Stimulated activated CD4-positive, alpha-beta T cell treated with anti-CD3 and anti-CD28 coated beads, Interleukin-15, amount 100 ng/mL, for 1 hour (primary cell): ENCODE measurements around the gene DDN.

Source experiments
- DNase-seq, 2 donors: peaks; one replicate each; pipeline ENCODE4 v3.0.0-alpha.2; 2020; ENCODE audit warnings: low read depth in 1 of 2, low spot score in 1 of 2

DDN gene

GRCh38 chr12:48968467-48968866, 30.7 kb downstream of the DDN start:
- no peak for DNase-seq

DNA sequence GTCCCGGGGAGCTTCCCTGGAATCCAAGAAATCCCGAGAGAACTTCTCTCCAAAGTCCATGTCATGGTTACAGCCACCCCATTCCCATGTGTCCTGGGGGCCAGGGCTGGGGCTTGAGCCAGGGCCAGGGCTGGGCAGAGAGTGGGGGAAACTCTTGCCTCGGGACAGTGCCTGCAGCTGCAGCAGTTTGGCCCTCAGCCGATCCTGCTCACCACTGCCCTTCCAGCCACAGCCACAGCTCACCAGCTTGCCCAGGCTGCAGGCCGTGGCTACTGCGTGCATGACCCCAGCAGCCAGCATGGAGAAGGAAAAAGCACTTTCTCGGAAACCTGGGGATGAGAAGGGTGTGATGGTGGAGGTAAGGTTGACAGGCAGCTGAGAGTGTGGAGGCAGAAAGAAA, 31.2 kb downstream of the DDN start:
- DNase-seq: no peak

GRCh38 chr12:48966177-48966895, 32.8 kb downstream of the DDN start:
- DNase-seq: no peak

DNA sequence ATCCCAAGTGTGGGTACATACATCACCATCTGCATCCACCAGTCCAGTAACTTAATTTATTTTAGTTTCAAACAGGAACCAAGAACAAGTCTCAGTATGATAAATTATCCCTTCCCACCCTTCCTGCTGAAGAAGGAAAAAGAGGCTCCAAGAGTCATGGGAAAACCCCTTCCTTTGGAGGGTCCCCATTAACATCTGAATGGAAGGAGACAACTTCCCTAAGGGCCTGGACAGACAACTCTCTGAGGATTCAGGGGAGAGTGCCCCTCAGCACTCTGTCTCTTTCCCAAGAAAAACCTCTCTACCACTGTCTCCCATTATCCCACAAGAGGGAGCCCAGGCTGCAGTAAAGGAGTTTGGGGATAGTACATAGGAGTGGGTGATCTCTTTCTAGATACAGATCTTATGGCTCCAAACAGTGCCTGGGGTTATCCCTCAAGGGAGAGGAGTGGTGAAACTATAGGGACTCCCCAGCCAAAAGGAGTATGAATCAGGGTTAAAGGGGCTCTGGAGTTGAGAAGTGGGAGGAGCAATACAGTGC, 33.8 kb downstream of the DDN start:
- DNase-seq: no peak

DNA sequence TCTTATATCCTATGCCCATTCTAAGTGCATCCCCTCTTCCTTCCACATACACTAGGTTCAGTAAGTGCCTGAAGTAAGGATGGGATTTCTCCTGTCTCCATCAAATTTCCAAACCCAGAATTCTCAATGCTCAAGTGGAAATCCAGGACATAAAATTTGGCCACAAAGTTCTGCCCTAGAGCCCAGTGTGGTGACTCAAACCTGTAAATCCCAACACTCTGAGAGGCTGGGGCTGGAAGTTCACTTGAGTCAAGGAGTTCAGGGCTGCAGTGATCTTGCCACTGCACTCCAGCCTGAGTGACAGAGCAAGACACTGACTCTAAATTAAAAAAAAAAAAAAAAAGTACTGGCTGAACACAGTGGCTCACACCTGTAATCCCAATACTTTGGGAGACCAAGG, 37.4 kb downstream of the DDN start:
- no peak for DNase-seq

- no peak for DNase-seq
Observed at GRCh38 chr12:48961331-48961730, 37.8 kb downstream of the DDN start.

GRCh38 chr12:48960834-48961233, 38.3 kb downstream of the DDN start:
- no peak for DNase-seq

DNA sequence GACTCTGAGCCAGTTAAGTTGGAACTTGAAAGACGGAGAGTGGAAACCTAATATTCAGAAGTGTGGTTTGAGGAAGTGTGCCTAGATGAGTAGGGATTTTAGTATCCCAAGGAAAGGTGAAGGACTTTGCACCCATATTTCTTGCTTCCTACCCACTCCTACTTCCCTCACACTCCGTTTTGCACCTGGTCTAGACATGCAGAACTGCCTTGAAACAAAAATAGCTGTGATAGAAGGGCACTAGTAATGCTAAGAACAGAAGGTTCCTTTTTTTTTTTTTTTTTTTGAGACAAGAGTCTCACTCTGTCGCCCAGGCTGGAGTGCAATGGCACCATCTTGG, 41.2 kb downstream of the DDN start:
- no peak for DNase-seq

- DNase-seq: peak; percentile 81 to 82
Observed at GRCh38 chr12:48957141-48958048, 41.8 kb downstream of the DDN start, which contains the start of gene ARF3. TSS of gene ARF3 (minus strand) at chr12:48957487. CDS start at chr12:48941095, 16,392 bp downstream.

DNA sequence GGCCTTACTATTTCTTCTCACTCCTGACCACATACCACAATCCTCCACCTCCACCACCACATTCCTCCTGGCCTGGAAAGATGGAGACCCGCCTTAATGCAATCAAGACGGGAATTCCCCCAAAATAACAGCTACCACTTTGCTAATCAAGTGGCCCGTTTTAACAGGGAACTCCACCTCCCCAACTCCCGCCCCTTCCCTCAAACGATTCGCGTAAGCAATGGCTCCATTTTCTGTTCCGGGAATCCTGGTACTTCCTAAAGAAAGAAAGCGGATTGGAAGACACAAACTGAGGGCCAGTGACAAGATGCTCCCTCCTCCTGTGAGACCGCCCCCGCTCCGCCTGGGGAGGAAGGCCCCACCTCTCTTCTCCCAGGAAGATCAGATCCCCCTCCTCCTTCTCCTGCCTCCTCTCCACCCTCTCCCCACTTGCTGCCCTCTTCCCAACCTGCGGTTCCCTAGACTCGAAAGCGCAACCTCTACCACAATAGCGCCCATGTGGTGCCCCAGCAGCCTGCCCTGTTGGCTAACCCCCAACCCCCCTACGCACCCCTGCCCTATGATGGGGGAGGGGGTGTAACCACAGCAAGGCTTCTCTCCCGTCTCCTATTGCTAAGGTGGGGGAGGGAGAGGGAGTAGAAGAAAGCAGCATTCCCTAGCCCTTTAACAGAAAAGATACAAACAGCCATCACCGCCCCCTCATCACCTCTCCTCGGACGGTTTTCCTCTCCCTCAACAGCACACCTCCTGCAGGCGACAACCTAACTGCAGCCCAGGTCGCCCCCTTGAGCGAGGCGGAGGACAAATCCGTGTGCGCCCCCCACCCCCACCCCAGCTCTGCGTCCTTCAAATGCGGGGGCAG, 42.7 kb downstream of the DDN start:
- no peak for DNase-seq

DNA sequence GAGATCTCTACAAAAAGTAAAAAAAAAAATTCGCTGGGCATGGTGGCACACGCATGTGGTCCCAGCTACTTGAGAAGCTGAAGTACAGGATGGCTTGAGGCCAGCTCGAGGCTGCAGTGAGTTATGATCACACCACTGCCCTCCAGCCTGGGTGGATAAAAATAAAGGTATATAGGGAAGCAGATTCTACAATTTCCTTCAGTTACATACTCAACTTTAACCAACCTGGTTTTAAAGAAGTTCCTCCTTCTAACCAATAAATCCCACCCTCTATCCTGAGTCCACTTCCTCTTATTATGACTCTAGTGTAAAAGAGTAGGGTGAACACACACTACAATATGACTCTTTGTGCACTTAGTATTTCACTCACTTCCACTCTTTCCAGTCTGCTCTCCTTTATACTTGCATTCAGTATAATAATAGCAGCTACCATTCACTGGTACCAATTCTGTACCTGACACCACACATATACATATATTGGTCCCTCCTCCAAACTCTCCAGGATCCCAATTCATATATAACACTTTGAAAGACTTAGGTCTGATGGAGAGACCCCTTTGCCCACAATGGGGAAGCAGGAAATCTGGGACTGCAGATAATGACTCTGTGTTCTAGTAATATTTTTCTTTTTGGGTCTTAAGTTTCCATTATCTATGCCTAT, 44.2 kb downstream of the DDN start:
- DNase-seq: no peak

DNA sequence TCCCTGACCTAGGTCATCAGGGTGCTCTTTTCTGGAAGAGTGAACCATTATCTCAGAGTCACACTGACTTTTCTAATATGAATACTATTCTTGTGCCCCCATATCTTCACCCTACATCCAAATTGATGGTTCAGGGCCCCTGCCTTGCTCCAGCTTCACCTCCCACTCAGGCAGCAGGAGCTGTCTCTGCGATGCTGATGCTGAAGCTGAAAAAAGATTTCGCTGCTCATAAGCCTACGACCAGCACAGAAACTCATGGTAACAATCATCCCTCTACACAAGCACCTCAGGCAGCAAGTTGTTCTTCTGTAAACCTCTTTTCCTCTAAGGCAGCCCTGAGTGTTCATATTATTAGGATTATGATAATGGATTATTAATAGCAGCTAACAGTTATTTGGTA, 45.1 kb downstream of the DDN start:
- no peak for DNase-seq

DNA sequence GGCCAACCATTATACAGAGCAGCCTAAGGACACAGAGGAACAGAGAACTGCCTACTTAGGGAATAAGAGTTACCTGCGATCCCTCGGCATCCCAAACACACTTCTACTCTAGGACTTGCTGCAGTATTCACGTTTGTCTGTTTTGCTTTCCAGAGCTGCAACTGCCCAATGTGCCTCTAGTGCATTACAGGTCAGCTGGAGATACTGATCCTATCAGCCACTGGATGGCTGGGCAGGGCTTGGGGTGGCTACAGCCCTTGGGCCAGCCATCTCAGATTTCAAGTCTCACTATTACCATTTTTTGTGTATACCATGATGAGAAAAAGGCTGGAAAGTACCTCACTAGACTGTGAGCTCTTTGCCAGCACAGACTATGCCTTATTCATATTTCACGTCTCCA, 46.5 kb downstream of the DDN start:
- DNase-seq: no peak

- DNase-seq: no peak
Observed at GRCh38 chr12:48947727-48948126, 51.4 kb downstream of the DDN start.

DNA sequence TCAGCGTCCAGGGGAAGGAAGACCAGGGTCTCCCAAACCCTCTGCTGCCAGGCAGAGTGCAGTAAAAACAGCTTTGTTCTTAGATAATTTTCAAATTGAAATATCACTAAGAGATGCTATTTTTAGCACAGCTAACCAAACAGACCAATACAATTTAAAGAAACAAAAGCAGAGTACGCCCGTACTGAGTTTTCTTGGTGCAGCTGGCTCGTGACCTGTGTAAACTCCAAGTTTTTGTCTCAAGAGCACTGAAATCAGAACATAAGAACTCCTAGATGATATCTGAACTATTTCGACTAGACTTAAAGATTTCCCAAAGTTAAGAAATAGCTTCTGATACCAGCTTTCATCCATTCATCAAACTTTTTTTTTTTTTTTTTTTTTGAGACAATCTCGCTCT, 52.2 kb downstream of the DDN start:
- DNase-seq: no peak

- no peak for DNase-seq
Observed at GRCh38 chr12:48946205-48946604, 53.0 kb downstream of the DDN start.
